ENCODE measurements around the gene AKAIN1. TPM values are rescaled to one million over a fixed set of nuclear protein-coding genes. Genes with fewer than 3 reads are reported as not detected.

The AKAIN1 gene
- total RNA-seq, 4 donors from 2014 or later: not detected

- intact Hi-C loops (cut with DNase I): no loop called here
- H3K27ac ChIP-seq: no peak overlapping the region
- H3K36me3 ChIP-seq: no peaks in the 10 kb centered on the region
- no peaks in the 10 kb centered on the region for H3K4me1 ChIP-seq
- H3K27me3 ChIP-seq: peaks cover 10% of the 10 kb centered on the region
- no peak overlapping the region for H3K4me3 ChIP-seq (replicated peaks in 1 of 3)
- DNase-seq: no peak
- 4 to 5% methylated on average over 34 to 46 of the region's 50 CpGs for WGBS, 2 donors
- TF ChIP-seq POLR2A (IDR thresholded peaks at IDR 0.05) (no peak), CTCF (IDR thresholded peaks at IDR 0.05) (no peak)
- no peaks in the 10 kb centered on the region for H3K9me3 ChIP-seq
These were observed 615 bp downstream of the AKAIN1 start for GRCh38 chr18:5196253-5197031.

- DNase-seq: no peak
- Histone ChIP-seq H3K9me3 (no peaks in the 10 kb centered on the region), H3K36me3 (no peaks in the 10 kb centered on the region), H3K27ac (no peak overlapping the region), H3K4me1 (no peaks in the 10 kb centered on the region), H3K4me3 (replicated peaks in 1 of 3) (no peak overlapping the region), H3K27me3 (peaks cover 9% of the 10 kb centered on the region)
- 38 to 45% methylated on average over 2 of the region's 2 CpGs for WGBS, 2 donors
- intact Hi-C loops (cut with DNase I): no loop called here
- TF ChIP-seq CTCF (IDR thresholded peaks at IDR 0.05) (no peak), POLR2A (IDR thresholded peaks at IDR 0.05) (no peak)
These were observed 1.4 kb downstream of the AKAIN1 start for GRCh38 chr18:5195656-5196055.

GRCh38 chr18:5180254-5180653, 16.8 kb downstream of the AKAIN1 start:
- no peak overlapping the region for H3K27ac ChIP-seq
- no peaks in the 10 kb centered on the region for H3K27me3 ChIP-seq
- H3K4me3 ChIP-seq (replicated peaks in 1 of 3): no peak overlapping the region
- no peaks in the 10 kb centered on the region for H3K36me3 ChIP-seq
- no peaks in the 10 kb centered on the region for H3K4me1 ChIP-seq
- TF ChIP-seq CTCF (IDR thresholded peaks at IDR 0.05): no peak
- TF ChIP-seq POLR2A (IDR thresholded peaks at IDR 0.05): no peak
- 78 to 83% methylated on average over 3 of the region's 3 CpGs for WGBS, 2 donors
- H3K9me3 ChIP-seq: no peaks in the 10 kb centered on the region
- intact Hi-C loops (cut with DNase I): no loop called here
- DNase-seq: no peak

GRCh38 chr18:5178519-5178918, 18.5 kb downstream of the AKAIN1 start:
- TF ChIP-seq POLR2A (IDR thresholded peaks at IDR 0.05) (no peak), CTCF (IDR thresholded peaks at IDR 0.05) (no peak)

GRCh38 chr18:5175378-5175777, 21.7 kb downstream of the AKAIN1 start:
- intact Hi-C loops (cut with DNase I): no loop called here
- H3K27me3 ChIP-seq: no peaks in the 10 kb centered on the region
- DNase-seq: no peak
- 72 to 73% methylated on average over 5 of the region's 5 CpGs for WGBS, 2 donors
- H3K4me3 ChIP-seq (replicated peaks in 1 of 3): no peak overlapping the region
- no peaks in the 10 kb centered on the region for H3K36me3 ChIP-seq
- H3K9me3 ChIP-seq: no peaks in the 10 kb centered on the region
- H3K27ac ChIP-seq: no peak overlapping the region
- H3K4me1 ChIP-seq: no peaks in the 10 kb centered on the region
- TF ChIP-seq POLR2A (IDR thresholded peaks at IDR 0.05): no peak
- no peak for TF ChIP-seq CTCF (IDR thresholded peaks at IDR 0.05)

More at GRCh38 chr18:5178519-5178918, 18.5 kb downstream of the AKAIN1 start:
- Histone ChIP-seq H3K27me3 (no peaks in the 10 kb centered on the region), H3K27ac (no peak overlapping the region), H3K4me1 (no peaks in the 10 kb centered on the region), H3K9me3 (no peaks in the 10 kb centered on the region), H3K36me3 (no peaks in the 10 kb centered on the region), H3K4me3 (replicated peaks in 1 of 3) (no peak overlapping the region)
- no peak for DNase-seq
- 86 to 87% methylated on average over 1 of the region's 1 CpG for WGBS, 2 donors
- intact Hi-C loops (cut with DNase I): no loop called here
